Thyroid gland (tissue), 4 donors: Measurements from ENCODE around the gene GPATCH2.

ENCODE experiments used
- POLR2A ChIP-seq, 2 donors: fragments of 450-650 bp; IDR thresholded peaks; one replicate each; pipeline ENCODE4 v1.6.1; 2017; ENCODE audit warnings: antibody characterized with exemption in 2 of 2, mild to moderate bottlenecking in 2 of 2, moderate library complexity in 1 of 2
- TF ChIP-seq, protein P1 (sequence below), 6 experiments: fragments of 200-600 bp in 3 of 6; fragments of 450-650 bp in 3 of 6; sonication (generic) in 3 of 6; IDR thresholded peaks; one replicate each; pipeline ENCODE4 v1.5.1; 2016 to 2019; ENCODE audit warnings: antibody characterized with exemption in 6 of 6, mild to moderate bottlenecking in 2 of 6, inconsistent platforms in 1 of 6, moderate library complexity in 1 of 6

DNA sequence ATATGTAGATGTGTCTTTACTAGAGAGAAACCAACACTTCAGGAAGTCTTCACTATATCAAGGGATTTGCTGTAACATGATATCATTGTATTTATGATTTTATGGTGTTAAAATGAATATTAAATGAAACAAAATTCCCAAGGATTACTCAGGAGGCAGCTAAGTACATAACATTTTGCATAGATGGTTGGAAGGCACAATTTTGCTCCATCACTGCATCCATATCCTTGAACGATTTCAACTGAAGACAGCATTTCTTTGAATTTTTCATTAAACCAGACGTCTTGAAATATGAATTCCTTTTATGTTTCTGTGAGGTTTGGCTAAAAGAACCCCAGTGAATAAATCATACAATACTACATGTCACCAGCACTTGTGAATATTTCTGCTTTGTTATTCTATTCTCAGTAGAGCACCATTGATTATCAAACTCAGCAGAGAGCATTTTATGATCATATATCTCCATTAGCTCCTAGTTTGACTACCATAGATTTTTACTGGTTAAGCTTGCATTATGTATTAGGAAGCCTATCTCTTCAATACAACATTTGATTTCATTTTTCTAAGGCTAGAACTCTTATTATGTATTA, 37.6 kb upstream of the GPATCH2 start:
- TF ChIP-seq, protein P1, sequence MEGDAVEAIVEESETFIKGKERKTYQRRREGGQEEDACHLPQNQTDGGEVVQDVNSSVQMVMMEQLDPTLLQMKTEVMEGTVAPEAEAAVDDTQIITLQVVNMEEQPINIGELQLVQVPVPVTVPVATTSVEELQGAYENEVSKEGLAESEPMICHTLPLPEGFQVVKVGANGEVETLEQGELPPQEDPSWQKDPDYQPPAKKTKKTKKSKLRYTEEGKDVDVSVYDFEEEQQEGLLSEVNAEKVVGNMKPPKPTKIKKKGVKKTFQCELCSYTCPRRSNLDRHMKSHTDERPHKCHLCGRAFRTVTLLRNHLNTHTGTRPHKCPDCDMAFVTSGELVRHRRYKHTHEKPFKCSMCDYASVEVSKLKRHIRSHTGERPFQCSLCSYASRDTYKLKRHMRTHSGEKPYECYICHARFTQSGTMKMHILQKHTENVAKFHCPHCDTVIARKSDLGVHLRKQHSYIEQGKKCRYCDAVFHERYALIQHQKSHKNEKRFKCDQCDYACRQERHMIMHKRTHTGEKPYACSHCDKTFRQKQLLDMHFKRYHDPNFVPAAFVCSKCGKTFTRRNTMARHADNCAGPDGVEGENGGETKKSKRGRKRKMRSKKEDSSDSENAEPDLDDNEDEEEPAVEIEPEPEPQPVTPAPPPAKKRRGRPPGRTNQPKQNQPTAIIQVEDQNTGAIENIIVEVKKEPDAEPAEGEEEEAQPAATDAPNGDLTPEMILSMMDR (IDR thresholded peaks at IDR 0.05), result no peak
- TF ChIP-seq POLR2A (IDR thresholded peaks at IDR 0.05), result no peak
